Gastroesophageal sphincter (tissue), 3 donors: ENCODE data around the gene SLC18A3.

Experiments used
- CTCF ChIP-seq, 4 experiments: fragments of 200-600 bp in 2 of 4; fragments of 450-650 bp in 2 of 4; sonication (generic) in 1 of 4; IDR thresholded peaks; one replicate each; pipeline ENCODE4 v1.5.1; 2017 to 2019; ENCODE audit warnings: antibody characterized with exemption in 4 of 4, mild to moderate bottlenecking in 2 of 4, moderate library complexity in 2 of 4
- POLR2A ChIP-seq, 2 donors: fragments of 450-650 bp; IDR thresholded peaks; one replicate each; pipeline ENCODE4 v1.6.1; 2017; ENCODE audit warnings: antibody characterized with exemption in 2 of 2, mild to moderate bottlenecking in 2 of 2, moderate library complexity in 1 of 2
- POLR2AphosphoS5 ChIP-seq: sonication (generic); formaldehyde crosslinking; IDR thresholded peaks from one replicate; pipeline ENCODE4 v1.6.1; 2017; ENCODE audit warnings: antibody characterized with exemption

GRCh38 chr10:49620841-49621378 lies 10.8 kb downstream of the SLC18A3 start:
- TF ChIP-seq POLR2AphosphoS5 = no peak
- TF ChIP-seq POLR2A (IDR thresholded peaks at IDR 0.05) = no peak
- TF ChIP-seq CTCF (IDR thresholded peaks at IDR 0.05) = no peak
